H1 (cell line): Measurements from ENCODE around the gene MED1. TPM values are rescaled to one million over a fixed set of nuclear protein-coding genes. Genes with fewer than 3 reads are reported as not detected.
A peak's percentile ranks its signal among the peaks of the same experiment; 100 is the strongest.

Source experiments
- BCL11A ChIP-seq, 2 experiments: IDR thresholded peaks; one replicate each; pipeline ENCODE4 v1.6.1; 2011; ENCODE audit warnings: low read depth in 2 of 2, low read length in 2 of 2, mild to moderate bottlenecking in 2 of 2
- CHD1 ChIP-seq: IDR thresholded peaks from 2 replicates; pipeline ENCODE4 v1.6.1; 2012; ENCODE audit warnings: low read depth, low read length, improper control_type of control experiment
- KDM5A ChIP-seq: fragments of 200-600 bp; IDR thresholded peaks from 2 replicates; pipeline ENCODE4 v1.7.1; 2012; ENCODE audit warnings: mild to moderate bottlenecking, low read length, inconsistent platforms, mixed read lengths
- NRF1 ChIP-seq: IDR thresholded peaks from 2 replicates; pipeline ENCODE4 v1.6.1; 2011; ENCODE audit warnings: mild to moderate bottlenecking, low read depth, low read length, improper control_type of control experiment
- POLR2A ChIP-seq, 2 experiments: IDR thresholded peaks; 1 replicate in 1 of 2; 2 replicates in 1 of 2; pipeline ENCODE4 v1.6.1; 2011; ENCODE audit warnings: low read depth in 2 of 2, low read length in 2 of 2, mild to moderate bottlenecking in 2 of 2; ENCODE audit errors: control extremely low read depth in 1 of 2
- POLR2AphosphoS5 ChIP-seq: IDR thresholded peaks from 2 replicates; pipeline ENCODE4 v1.6.1; 2011; ENCODE audit warnings: low read depth, low read length
- POU5F1 ChIP-seq: IDR thresholded peaks from 2 replicates; pipeline ENCODE4 v1.6.1; 2011; ENCODE audit warnings: low read depth, mild to moderate bottlenecking, low read length, moderate library complexity
- SIRT6 ChIP-seq: IDR thresholded peaks from one replicate; pipeline ENCODE4 v1.7.1; 2012; ENCODE audit warnings: low read length, inconsistent platforms
- SRF ChIP-seq: IDR thresholded peaks from 2 replicates; pipeline ENCODE4 v1.6.1; 2011; ENCODE audit warnings: mild to moderate bottlenecking, low read depth, low read length, moderate library complexity
- TEAD4 ChIP-seq: IDR thresholded peaks from 2 replicates; pipeline ENCODE4 v1.6.1; 2012; ENCODE audit warnings: low read depth, low read length, inconsistent platforms, mixed read lengths
- ZNF274 ChIP-seq: IDR thresholded peaks from 2 replicates; pipeline ENCODE4 v1.7.0; 2012; ENCODE audit warnings: low read length, borderline replicate concordance; ENCODE audit errors: extremely low read depth
- polyA plus RNA-seq, 7 experiments: library from polyadenylated mRNA; depleted of rRNA in 3 of 7; stranded (reverse) in 5 of 7; unstranded in 2 of 7; fragments of >200 nt in 5 of 7; fragments of 200-250 nt in 2 of 7; gene quantifications; 1 replicate in 5 of 7; 2 replicates in 1 of 7; 4 replicates in 1 of 7; pipeline versions ENCODE4 v1.2.1 to v1.2.3, GENCODE V29; 2011 to 2013; ENCODE audit warnings: missing spikeins in 2 of 7, mixed read lengths in 2 of 7
- total RNA-seq: library from RNA; stranded (reverse); fragmentation: NEBNext Ultra II Directional; extraction: Animal tissue kit (Norgen Biotek cat#: 25700); gene quantifications from 2 replicates; pipeline ENCODE4 v1.2.1, GENCODE V29; 2021
- TF ChIP-seq, protein P1 (sequence below): fragments of 300-600 bp; sonication (generic); IDR thresholded peaks from 2 replicates; pipeline ENCODE4 v1.7.1; 2012; ENCODE audit warnings: low read length, moderate library complexity, mild to moderate bottlenecking, inconsistent platforms; ENCODE audit not compliant: insufficient replicate concordance

The MED1 gene
- total and polyA plus RNA-seq, 2 of the 8 experiments (the other 6 are each of a cell fraction or from before 2014, with no cell fraction given): 24.7 to 56.5 TPM

DNA sequence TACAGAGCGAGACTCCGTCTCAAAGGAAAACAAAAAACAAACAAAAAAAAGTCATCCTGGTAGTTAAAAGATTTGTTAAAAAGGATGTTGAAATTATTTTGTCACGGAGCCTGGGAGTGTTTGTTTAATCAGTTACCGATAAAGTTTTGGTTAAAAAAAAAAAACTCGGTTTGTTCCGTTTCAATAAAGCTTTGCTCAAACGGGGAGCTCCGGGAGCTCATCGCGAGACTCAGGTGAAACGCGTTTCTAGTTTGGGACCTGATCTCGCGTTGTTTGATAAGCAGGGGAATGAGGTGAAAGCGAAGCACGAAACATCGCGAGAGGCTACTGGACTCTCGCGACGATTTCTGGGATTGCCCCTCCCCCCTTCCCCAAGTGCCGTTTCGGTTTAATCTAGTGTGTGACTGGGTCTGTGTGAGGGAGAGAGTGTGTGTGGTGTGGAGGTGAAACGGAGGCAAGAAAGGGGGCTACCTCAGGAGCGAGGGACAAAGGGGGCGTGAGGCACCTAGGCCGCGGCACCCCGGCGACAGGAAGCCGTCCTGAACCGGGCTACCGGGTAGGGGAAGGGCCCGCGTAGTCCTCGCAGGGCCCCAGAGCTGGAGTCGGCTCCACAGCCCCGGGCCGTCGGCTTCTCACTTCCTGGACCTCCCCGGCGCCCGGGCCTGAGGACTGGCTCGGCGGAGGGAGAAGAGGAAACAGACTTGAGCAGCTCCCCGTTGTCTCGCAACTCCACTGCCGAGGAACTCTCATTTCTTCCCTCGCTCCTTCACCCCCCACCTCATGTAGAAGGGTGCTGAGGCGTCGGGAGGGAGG is 10.3 kb upstream of the MED1 start, which contains the start of gene CDK12 (continued):
- TF ChIP-seq, protein P1, sequence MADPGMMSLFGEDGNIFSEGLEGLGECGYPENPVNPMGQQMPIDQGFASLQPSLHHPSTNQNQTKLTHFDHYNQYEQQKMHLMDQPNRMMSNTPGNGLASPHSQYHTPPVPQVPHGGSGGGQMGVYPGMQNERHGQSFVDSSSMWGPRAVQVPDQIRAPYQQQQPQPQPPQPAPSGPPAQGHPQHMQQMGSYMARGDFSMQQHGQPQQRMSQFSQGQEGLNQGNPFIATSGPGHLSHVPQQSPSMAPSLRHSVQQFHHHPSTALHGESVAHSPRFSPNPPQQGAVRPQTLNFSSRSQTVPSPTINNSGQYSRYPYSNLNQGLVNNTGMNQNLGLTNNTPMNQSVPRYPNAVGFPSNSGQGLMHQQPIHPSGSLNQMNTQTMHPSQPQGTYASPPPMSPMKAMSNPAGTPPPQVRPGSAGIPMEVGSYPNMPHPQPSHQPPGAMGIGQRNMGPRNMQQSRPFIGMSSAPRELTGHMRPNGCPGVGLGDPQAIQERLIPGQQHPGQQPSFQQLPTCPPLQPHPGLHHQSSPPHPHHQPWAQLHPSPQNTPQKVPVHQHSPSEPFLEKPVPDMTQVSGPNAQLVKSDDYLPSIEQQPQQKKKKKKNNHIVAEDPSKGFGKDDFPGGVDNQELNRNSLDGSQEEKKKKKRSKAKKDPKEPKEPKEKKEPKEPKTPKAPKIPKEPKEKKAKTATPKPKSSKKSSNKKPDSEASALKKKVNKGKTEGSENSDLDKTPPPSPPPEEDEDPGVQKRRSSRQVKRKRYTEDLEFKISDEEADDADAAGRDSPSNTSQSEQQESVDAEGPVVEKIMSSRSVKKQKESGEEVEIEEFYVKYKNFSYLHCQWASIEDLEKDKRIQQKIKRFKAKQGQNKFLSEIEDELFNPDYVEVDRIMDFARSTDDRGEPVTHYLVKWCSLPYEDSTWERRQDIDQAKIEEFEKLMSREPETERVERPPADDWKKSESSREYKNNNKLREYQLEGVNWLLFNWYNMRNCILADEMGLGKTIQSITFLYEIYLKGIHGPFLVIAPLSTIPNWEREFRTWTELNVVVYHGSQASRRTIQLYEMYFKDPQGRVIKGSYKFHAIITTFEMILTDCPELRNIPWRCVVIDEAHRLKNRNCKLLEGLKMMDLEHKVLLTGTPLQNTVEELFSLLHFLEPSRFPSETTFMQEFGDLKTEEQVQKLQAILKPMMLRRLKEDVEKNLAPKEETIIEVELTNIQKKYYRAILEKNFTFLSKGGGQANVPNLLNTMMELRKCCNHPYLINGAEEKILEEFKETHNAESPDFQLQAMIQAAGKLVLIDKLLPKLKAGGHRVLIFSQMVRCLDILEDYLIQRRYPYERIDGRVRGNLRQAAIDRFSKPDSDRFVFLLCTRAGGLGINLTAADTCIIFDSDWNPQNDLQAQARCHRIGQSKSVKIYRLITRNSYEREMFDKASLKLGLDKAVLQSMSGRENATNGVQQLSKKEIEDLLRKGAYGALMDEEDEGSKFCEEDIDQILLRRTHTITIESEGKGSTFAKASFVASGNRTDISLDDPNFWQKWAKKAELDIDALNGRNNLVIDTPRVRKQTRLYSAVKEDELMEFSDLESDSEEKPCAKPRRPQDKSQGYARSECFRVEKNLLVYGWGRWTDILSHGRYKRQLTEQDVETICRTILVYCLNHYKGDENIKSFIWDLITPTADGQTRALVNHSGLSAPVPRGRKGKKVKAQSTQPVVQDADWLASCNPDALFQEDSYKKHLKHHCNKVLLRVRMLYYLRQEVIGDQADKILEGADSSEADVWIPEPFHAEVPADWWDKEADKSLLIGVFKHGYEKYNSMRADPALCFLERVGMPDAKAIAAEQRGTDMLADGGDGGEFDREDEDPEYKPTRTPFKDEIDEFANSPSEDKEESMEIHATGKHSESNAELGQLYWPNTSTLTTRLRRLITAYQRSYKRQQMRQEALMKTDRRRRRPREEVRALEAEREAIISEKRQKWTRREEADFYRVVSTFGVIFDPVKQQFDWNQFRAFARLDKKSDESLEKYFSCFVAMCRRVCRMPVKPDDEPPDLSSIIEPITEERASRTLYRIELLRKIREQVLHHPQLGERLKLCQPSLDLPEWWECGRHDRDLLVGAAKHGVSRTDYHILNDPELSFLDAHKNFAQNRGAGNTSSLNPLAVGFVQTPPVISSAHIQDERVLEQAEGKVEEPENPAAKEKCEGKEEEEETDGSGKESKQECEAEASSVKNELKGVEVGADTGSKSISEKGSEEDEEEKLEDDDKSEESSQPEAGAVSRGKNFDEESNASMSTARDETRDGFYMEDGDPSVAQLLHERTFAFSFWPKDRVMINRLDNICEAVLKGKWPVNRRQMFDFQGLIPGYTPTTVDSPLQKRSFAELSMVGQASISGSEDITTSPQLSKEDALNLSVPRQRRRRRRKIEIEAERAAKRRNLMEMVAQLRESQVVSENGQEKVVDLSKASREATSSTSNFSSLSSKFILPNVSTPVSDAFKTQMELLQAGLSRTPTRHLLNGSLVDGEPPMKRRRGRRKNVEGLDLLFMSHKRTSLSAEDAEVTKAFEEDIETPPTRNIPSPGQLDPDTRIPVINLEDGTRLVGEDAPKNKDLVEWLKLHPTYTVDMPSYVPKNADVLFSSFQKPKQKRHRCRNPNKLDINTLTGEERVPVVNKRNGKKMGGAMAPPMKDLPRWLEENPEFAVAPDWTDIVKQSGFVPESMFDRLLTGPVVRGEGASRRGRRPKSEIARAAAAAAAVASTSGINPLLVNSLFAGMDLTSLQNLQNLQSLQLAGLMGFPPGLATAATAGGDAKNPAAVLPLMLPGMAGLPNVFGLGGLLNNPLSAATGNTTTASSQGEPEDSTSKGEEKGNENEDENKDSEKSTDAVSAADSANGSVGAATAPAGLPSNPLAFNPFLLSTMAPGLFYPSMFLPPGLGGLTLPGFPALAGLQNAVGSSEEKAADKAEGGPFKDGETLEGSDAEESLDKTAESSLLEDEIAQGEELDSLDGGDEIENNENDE: no peak
- TF ChIP-seq POU5F1: 0 out of 2 replicates have a peak, but pooled peaks have one; percentile 19
- no peak for TF ChIP-seq SRF
- peak; percentile 96 to 98 for TF ChIP-seq POLR2A (IDR thresholded peaks at IDR 0.05; ENCODE audit: control extremely low read depth in 1 of 2, low read depth in 2 of 2, low read length in 2 of 2)
- no peak for TF ChIP-seq TEAD4
- no peak for TF ChIP-seq NRF1
- TF ChIP-seq SIRT6: no peak
- TF ChIP-seq CHD1: no peak
- no peak for TF ChIP-seq ZNF274
- peak; percentile 99 for TF ChIP-seq POLR2AphosphoS5
- no peak; the same call in 1 of the 2 replicates for TF ChIP-seq KDM5A
- no peak for TF ChIP-seq BCL11A (IDR thresholded peaks at IDR 0.05; ENCODE audit: low read depth in 2 of 2, low read length in 2 of 2)
